HUES64 (cell line): ENCODE data around the gene UBE2G2.

Experiments
- H3K27ac ChIP-seq: 2 replicates; pipeline ENCODE4 v1.7.0; 2013; ENCODE audit warnings: low read depth, low read length, inconsistent platforms
- H3K27me3 ChIP-seq: 2 replicates; pipeline ENCODE4 v1.6.1; 2013; ENCODE audit warnings: mild to moderate bottlenecking, low read length; ENCODE audit not compliant: insufficient read depth
- H3K36me3 ChIP-seq: 2 replicates; pipeline ENCODE4 v1.6.1; 2013; ENCODE audit warnings: mild to moderate bottlenecking, low read length; ENCODE audit not compliant: insufficient read depth
- H3K4me1 ChIP-seq: 2 replicates; pipeline ENCODE4 v1.6.1; 2013; ENCODE audit warnings: mild to moderate bottlenecking, low read length, moderate library complexity; ENCODE audit not compliant: insufficient read depth
- H3K4me3 ChIP-seq: 2 replicates; pipeline ENCODE4 v1.5.1; 2013; ENCODE audit warnings: mild to moderate bottlenecking, low read length, moderate library complexity
- H3K9ac ChIP-seq: 2 replicates; pipeline ENCODE4 v1.6.1; 2013; ENCODE audit warnings: mild to moderate bottlenecking, low read depth, low read length
- H3K9me3 ChIP-seq: 2 replicates; pipeline ENCODE4 v1.6.1; 2013; ENCODE audit warnings: low read depth, low read length; ENCODE audit not compliant: insufficient read depth
- WGBS: fragments of 150-250, 120-280 bp; methylation state at CpG from one replicate; pipeline ENCODE4 v1.1.7; 2013; ENCODE audit warnings: missing lambda C conversion rate; 5-methylcytosine and 5-hydroxymethylcytosine counted together

UBE2G2 gene

GRCh38 chr21:44783020-44783696 lies 18.5 kb downstream of the UBE2G2 start:
- H3K9me3 ChIP-seq = no peaks in the 10 kb centered on the region
- no peaks in the 10 kb centered on the region for H3K27me3 ChIP-seq
- no peak overlapping the region for H3K9ac ChIP-seq
- peaks cover 3% of the 10 kb centered on the region; the same call in 1 of the 2 replicates for H3K4me1 ChIP-seq
- H3K27ac ChIP-seq = no peak overlapping the region
- peaks cover 58% of the 10 kb centered on the region for H3K36me3 ChIP-seq
- no peak overlapping the region for H3K4me3 ChIP-seq
- 86% methylated on average over 5 of the region's 5 CpGs for WGBS

GRCh38 chr21:44780767-44781459 lies 20.7 kb downstream of the UBE2G2 start:
- Histone ChIP-seq H3K9ac (no peak overlapping the region), H3K27ac (no peak overlapping the region), H3K27me3 (no peaks in the 10 kb centered on the region), H3K9me3 (no peaks in the 10 kb centered on the region), H3K4me1 (peaks cover 3% of the 10 kb centered on the region; the same call in 1 of the 2 replicates), H3K4me3 (no peak overlapping the region), H3K36me3 (peaks cover 61% of the 10 kb centered on the region)
- 95% methylated on average over 16 of the region's 16 CpGs for WGBS

DNA sequence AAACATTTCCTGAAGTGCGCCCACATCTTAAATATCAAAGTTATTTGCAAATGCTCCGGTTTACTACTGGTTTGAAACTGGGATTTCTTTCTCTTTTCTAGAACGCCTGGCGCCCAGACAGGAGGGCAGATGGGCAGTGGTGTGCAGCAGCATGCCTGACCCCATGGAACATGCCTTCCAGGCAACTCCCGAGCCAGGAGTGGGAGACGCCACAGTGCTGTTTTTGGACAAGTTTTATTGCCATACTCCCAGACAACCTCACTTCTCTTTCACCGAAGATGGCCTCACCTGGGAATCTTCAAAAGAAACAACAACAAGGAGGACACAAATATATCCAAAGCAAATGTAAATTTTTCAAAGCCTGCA lies 21.5 kb downstream of the UBE2G2 start:
- no peak overlapping the region for H3K4me3 ChIP-seq
- 95% methylated on average over 7 of the region's 7 CpGs for WGBS
- H3K9me3 ChIP-seq = no peaks in the 10 kb centered on the region
- H3K36me3 ChIP-seq = peaks cover 64% of the 10 kb centered on the region
- no peaks in the 10 kb centered on the region for H3K27me3 ChIP-seq
- no peak overlapping the region for H3K27ac ChIP-seq
- no peak overlapping the region for H3K9ac ChIP-seq
- H3K4me1 ChIP-seq = peaks cover 3% of the 10 kb centered on the region; the same call in 1 of the 2 replicates

DNA sequence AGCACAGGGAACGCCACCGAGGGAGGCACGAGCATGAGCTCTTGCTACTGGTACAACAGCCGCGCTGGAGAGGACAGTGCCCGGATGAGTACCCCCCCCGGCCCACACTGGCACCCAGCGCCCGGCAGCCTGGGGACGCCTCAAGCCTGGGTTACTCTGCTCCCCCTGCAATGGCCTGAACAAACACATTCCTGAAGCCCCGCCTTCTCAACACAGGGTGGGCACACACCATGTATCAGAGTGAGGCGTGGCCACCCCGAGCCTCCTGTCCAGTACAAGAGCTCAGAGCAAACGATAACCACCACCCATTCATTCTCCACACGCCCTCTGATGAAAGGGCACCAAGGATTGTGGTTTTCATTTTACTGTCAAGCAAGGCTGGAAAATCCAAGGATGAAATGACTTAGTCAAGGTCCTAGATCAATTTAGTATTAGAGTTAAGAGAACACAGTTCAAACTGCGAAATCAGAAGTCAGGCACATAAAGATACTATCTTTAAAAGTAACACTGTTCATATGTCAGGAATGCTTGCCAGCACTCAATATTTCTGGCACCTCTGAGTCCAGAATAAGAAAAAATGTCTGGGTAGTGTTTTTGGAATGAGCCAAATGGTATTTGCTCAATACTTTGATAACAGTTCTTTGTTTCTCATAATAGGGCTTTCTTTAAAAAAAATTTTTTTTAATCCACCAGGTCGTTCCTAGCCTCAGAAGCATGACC lies 22.0 kb downstream of the UBE2G2 start:
- peaks cover 69% of the 10 kb centered on the region for H3K36me3 ChIP-seq
- no peaks in the 10 kb centered on the region for H3K9me3 ChIP-seq
- WGBS = 95% methylated on average over 17 of the region's 17 CpGs
- H3K4me3 ChIP-seq = no peak overlapping the region
- H3K4me1 ChIP-seq = peaks cover 3% of the 10 kb centered on the region; the same call in 1 of the 2 replicates
- H3K27me3 ChIP-seq = no peaks in the 10 kb centered on the region
- H3K9ac ChIP-seq = no peak overlapping the region
- H3K27ac ChIP-seq = no peak overlapping the region

GRCh38 chr21:44778983-44779382 lies 22.6 kb downstream of the UBE2G2 start:
- 96% methylated on average over 6 of the region's 6 CpGs for WGBS
- Histone ChIP-seq H3K9ac (no peak overlapping the region), H3K27ac (no peak overlapping the region), H3K9me3 (no peaks in the 10 kb centered on the region), H3K4me1 (peaks cover 3% of the 10 kb centered on the region; the same call in 1 of the 2 replicates), H3K4me3 (no peak overlapping the region), H3K27me3 (no peaks in the 10 kb centered on the region), H3K36me3 (peaks cover 75% of the 10 kb centered on the region)

GRCh38 chr21:44778499-44778911 lies 23.1 kb downstream of the UBE2G2 start:
- H3K4me3 ChIP-seq = no peak overlapping the region
- WGBS = 92% methylated on average over 8 of the region's 8 CpGs
- H3K9ac ChIP-seq = no peak overlapping the region
- H3K9me3 ChIP-seq = no peaks in the 10 kb centered on the region
- H3K27ac ChIP-seq = no peak overlapping the region
- peaks cover 3% of the 10 kb centered on the region; the same call in 1 of the 2 replicates for H3K4me1 ChIP-seq
- peaks cover 75% of the 10 kb centered on the region for H3K36me3 ChIP-seq
- H3K27me3 ChIP-seq = no peaks in the 10 kb centered on the region

DNA sequence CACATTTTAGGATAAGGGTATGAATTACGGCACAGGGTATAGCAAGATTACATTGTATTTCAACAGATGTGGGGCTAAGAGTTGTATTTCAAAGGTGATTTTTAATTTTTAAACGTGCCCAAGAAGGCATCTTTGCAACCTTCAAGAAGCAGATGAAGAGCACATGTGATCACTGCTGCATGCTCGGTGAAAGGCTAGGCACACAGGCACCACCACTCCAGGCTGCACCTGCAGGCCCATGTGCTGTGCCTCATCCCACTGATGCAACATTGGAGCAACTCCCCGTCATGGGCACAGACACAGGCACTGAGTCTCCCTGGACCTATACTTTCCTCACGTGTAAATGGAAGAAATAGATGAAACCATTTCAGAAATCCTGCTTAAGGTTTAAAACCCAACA lies 23.5 kb downstream of the UBE2G2 start:
- Histone ChIP-seq H3K4me3 (no peak overlapping the region), H3K27ac (no peak overlapping the region), H3K9me3 (no peaks in the 10 kb centered on the region), H3K4me1 (peaks cover 3% of the 10 kb centered on the region; the same call in 1 of the 2 replicates), H3K9ac (no peak overlapping the region), H3K36me3 (peaks cover 75% of the 10 kb centered on the region), H3K27me3 (no peaks in the 10 kb centered on the region)
- WGBS = 93% methylated on average over 5 of the region's 5 CpGs

GRCh38 chr21:44774972-44775371 lies 26.6 kb downstream of the UBE2G2 start:
- Histone ChIP-seq H3K36me3 (peaks cover 88% of the 10 kb centered on the region), H3K9me3 (no peaks in the 10 kb centered on the region), H3K4me3 (no peak overlapping the region), H3K4me1 (peaks cover 3% of the 10 kb centered on the region; the same call in 1 of the 2 replicates), H3K27me3 (no peaks in the 10 kb centered on the region), H3K9ac (no peak overlapping the region), H3K27ac (no peak overlapping the region)
- 96% methylated on average over 8 of the region's 8 CpGs for WGBS

GRCh38 chr21:44773291-44773932 lies 28.2 kb downstream of the UBE2G2 start:
- Histone ChIP-seq H3K27me3 (no peaks in the 10 kb centered on the region), H3K9me3 (no peaks in the 10 kb centered on the region), H3K9ac (no peak overlapping the region), H3K4me1 (peaks cover 4% of the 10 kb centered on the region; the same call in 1 of the 2 replicates), H3K36me3 (peaks cover 87% of the 10 kb centered on the region), H3K4me3 (no peak overlapping the region), H3K27ac (no peak overlapping the region)
- WGBS = 92% methylated on average over 19 of the region's 20 CpGs

DNA sequence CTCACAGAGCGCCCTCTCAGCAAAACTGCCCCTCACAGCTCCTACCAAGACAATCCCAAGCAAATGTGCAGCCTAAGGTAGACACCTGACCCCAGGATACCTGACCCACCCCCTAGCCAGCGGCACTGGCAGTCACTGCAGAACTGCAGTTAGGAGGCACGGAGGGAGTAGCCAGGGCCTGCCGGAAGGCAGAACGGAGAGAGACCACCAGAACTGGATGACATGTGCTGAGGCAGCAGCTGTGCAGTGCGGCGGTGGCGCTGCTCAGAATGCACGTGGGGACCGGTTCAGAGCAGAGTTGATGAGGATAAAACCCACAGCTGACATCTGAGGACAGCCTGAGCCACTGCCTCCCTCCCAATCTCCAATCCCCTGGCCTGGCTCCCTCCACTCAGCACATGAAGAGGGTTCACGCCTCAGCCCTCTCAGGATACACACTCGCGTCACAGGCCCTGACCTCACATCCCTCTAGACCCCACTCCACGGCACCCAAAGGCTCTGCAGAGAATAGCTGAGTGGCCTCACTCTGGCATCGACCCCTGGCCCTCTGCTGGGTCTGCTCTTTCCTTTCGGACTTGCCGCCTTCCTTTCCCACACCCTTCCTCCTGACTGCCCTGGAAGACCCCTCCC lies 29.6 kb downstream of the UBE2G2 start:
- Histone ChIP-seq H3K4me3 (no peak overlapping the region), H3K27me3 (no peaks in the 10 kb centered on the region), H3K36me3 (peaks cover 75% of the 10 kb centered on the region), H3K27ac (no peak overlapping the region), H3K9me3 (no peaks in the 10 kb centered on the region), H3K9ac (no peak overlapping the region), H3K4me1 (peaks cover 4% of the 10 kb centered on the region; the same call in 1 of the 2 replicates)
- 94% methylated on average over 17 of the region's 17 CpGs for WGBS
